Loucy (cell line): ENCODE measurements around the gene POLE4.

ENCODE experiments used
- H2AFZ ChIP-seq: fragments of 200-600 bp; sonication (generic); 2 replicates; pipeline ENCODE4 v1.6.0; 2016; ENCODE audit warnings: antibody characterized with exemption, mild to moderate bottlenecking, low read length, moderate library complexity
- H3F3A ChIP-seq: fragments of 200-600 bp; 2 replicates; pipeline ENCODE4 v1.6.0; 2016; ENCODE audit warnings: antibody characterized with exemption, low read depth, mild to moderate bottlenecking
- H3K27me3 ChIP-seq: fragments of 200-600 bp; sonication (generic); 2 replicates; pipeline ENCODE4 v1.6.1; 2014; ENCODE audit warnings: low read length, mild to moderate bottlenecking; ENCODE audit not compliant: insufficient read depth, poor library complexity, severe bottlenecking
- H3K36me3 ChIP-seq: fragments of 200-600 bp; sonication (generic); 2 replicates; pipeline ENCODE4 v1.6.1; 2016; ENCODE audit warnings: low read length; ENCODE audit not compliant: insufficient read depth
- H3K4me1 ChIP-seq: fragments of 200-600 bp; sonication (generic); 2 replicates; pipeline ENCODE4 v1.5.1; 2014; ENCODE audit warnings: low read length, mild to moderate bottlenecking; ENCODE audit not compliant: insufficient read depth, poor library complexity, severe bottlenecking
- H3K4me2 ChIP-seq: fragments of 200-600 bp; sonication (generic); 2 replicates; pipeline ENCODE4 v1.6.0; 2014; ENCODE audit warnings: antibody characterized with exemption, low read length, low read depth, mild to moderate bottlenecking; ENCODE audit not compliant: poor library complexity, severe bottlenecking
- H3K4me3 ChIP-seq: fragments of 200-600 bp; sonication (generic); 2 replicates; pipeline ENCODE4 v1.5.1; 2014; ENCODE audit warnings: low read length, mild to moderate bottlenecking, mixed read lengths; ENCODE audit not compliant: poor library complexity, severe bottlenecking
- H3K79me2 ChIP-seq: fragments of 200-600 bp; sonication (generic); 2 replicates; pipeline ENCODE4 v1.6.1; 2014; ENCODE audit warnings: low read length; ENCODE audit not compliant: insufficient read depth
- H3K9ac ChIP-seq: fragments of 200-600 bp; sonication (generic); 2 replicates; pipeline ENCODE4 v1.6.0; 2014; ENCODE audit warnings: mild to moderate bottlenecking, low read depth, low read length, moderate library complexity; ENCODE audit not compliant: poor library complexity, severe bottlenecking
- H3K9me2 ChIP-seq: fragments of 200-600 bp; sonication (generic); replicated peaks from 2 replicates; pipeline ENCODE4 v1.6.1; 2016; ENCODE audit warnings: low read depth, low read length, mixed read lengths
- H3K9me3 ChIP-seq: fragments of 200-600 bp; sonication (generic); 2 replicates; pipeline ENCODE4 v1.6.1; 2014; ENCODE audit warnings: mild to moderate bottlenecking, antibody characterized with exemption, low read length, low read depth; ENCODE audit not compliant: insufficient read depth
- H4K20me1 ChIP-seq: fragments of 200-600 bp; sonication (generic); 2 replicates; pipeline ENCODE4 v1.6.0; 2014; ENCODE audit warnings: antibody characterized with exemption, low read length, mild to moderate bottlenecking; ENCODE audit not compliant: insufficient read depth, poor library complexity, severe bottlenecking
- EZH2phosphoT487 ChIP-seq: fragments of 200-600 bp; IDR thresholded peaks from 2 replicates; pipeline ENCODE4 v1.6.1; 2018; ENCODE audit warnings: antibody characterized with exemption, mild to moderate bottlenecking, moderate library complexity, borderline replicate concordance
- TF ChIP-seq, protein P1 (sequence below): fragments of 200-600 bp; sonication (generic); conservative IDR thresholded peaks from 2 replicates; pipeline ENCODE4 v1.5.1; 2014; ENCODE audit warnings: mild to moderate bottlenecking, antibody characterized with exemption, low read length

The POLE4 gene

DNA sequence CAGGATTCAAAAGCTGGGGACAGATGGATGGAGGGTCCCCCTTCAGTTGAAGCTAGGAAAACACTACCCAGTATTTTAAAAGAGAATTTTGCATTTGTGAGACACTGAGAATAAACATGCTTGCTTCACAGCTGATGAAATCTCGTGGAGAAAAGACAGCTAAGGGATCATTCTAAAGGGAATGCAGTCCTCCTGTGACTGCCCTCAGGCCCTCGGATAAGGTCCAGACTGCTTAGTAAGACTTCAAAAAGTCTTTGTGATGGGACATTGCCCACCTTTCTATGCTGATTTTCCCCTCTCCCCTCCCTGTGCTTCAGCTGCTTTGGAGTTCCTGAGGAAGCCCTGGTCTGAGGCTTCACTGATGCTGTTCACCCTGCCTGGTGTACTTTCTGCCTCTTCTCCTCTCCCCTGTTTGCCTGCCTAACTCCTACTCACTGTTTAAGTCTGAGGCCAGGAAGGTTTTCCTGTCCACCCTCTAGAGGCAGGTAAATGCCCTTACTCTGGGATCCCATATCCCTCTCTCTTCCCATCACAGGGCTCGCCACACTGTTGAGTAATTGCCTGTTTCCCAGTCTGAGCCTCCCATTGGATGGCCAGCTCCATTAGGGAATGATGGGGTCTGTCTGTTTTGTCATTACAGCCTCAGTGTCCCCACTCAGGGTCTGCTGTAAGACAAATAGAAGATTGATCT, 26.6 kb downstream of the POLE4 start:
- H3K9me3 ChIP-seq, result no peaks in the 10 kb centered on the region
- H3K4me1 ChIP-seq, result peaks cover 14% of the 10 kb centered on the region
- no peaks in the 10 kb centered on the region for H4K20me1 ChIP-seq
- TF ChIP-seq, protein P1, sequence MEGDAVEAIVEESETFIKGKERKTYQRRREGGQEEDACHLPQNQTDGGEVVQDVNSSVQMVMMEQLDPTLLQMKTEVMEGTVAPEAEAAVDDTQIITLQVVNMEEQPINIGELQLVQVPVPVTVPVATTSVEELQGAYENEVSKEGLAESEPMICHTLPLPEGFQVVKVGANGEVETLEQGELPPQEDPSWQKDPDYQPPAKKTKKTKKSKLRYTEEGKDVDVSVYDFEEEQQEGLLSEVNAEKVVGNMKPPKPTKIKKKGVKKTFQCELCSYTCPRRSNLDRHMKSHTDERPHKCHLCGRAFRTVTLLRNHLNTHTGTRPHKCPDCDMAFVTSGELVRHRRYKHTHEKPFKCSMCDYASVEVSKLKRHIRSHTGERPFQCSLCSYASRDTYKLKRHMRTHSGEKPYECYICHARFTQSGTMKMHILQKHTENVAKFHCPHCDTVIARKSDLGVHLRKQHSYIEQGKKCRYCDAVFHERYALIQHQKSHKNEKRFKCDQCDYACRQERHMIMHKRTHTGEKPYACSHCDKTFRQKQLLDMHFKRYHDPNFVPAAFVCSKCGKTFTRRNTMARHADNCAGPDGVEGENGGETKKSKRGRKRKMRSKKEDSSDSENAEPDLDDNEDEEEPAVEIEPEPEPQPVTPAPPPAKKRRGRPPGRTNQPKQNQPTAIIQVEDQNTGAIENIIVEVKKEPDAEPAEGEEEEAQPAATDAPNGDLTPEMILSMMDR, result no peak
- H3K9ac ChIP-seq, result no peak overlapping the region
- H3K36me3 ChIP-seq, result no peaks in the 10 kb centered on the region
- H3K4me2 ChIP-seq, result peak overlapping the region; percentile 52
- no peak overlapping the region for H2AFZ ChIP-seq
- H3F3A ChIP-seq, result no peaks in the 10 kb centered on the region
- H3K9me2 ChIP-seq, result no peaks in the 10 kb centered on the region
- H3K4me3 ChIP-seq, result no peak overlapping the region
- H3K27me3 ChIP-seq, result no peaks in the 10 kb centered on the region
- no peaks in the 10 kb centered on the region for H3K79me2 ChIP-seq

DNA sequence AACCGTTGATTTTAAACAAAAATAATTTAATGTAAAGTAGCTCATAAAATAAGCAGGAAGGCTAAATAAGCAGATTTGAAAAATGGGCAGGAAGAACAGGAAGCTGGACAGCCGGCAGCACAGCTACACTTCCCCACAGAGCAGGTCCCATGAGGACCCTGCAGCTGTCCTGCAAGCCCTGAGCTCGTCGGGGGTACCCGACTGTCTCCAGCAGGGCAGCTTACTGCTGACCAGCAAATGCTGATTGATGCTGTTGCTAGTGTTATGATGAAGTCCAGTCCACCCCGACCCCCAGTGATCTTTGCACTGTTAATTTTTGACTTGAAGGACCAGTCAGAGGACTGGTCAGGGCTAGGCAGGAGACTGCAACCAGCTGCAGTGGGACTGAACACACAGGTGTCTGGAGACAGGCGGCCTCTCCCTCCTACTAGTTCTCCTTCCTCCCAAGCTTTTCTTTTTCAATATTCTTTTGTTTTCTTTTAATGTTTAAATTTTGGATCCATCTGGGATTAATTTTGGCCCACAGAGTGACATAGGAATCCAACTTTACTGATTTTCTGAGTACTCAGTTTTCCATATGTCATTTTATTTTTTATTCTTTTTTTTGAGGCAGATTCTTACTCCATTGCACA, 27.7 kb downstream of the POLE4 start:
- Histone ChIP-seq H3K4me2 (peak overlapping the region; percentile 52), H3F3A (no peaks in the 10 kb centered on the region), H3K36me3 (no peaks in the 10 kb centered on the region), H4K20me1 (no peaks in the 10 kb centered on the region), H3K79me2 (no peaks in the 10 kb centered on the region), H3K9me3 (no peaks in the 10 kb centered on the region), H3K4me1 (peaks cover 12% of the 10 kb centered on the region), H3K9me2 (no peaks in the 10 kb centered on the region), H3K4me3 (peak overlapping the region; percentile 26), H3K27me3 (no peaks in the 10 kb centered on the region), H2AFZ (no peak overlapping the region), H3K9ac (no peak overlapping the region)
- TF ChIP-seq, protein P1, result no peak
- no peak for TF ChIP-seq EZH2phosphoT487

DNA sequence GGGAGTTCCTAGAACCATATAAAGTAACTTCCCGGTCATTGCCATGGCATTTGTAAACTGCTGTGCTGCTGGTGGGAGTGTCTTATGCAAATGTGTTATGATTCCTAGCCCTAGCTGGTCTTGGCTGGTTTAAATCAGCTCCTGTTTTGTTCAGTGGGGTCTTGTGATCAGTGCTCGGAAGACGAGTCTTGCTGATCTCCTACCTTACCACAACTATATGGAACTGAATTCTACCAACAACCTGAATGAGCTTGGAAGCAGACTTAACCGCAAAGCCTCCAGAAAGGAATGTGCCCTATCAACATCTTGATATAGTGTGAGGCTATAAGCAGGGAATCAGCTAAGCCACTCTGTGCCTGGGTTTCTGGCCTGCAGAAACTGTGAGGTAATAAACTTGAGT, 33.5 kb downstream of the POLE4 start:
- Histone ChIP-seq H3K4me2 (no peak overlapping the region), H3K36me3 (no peaks in the 10 kb centered on the region), H3K9me3 (no peaks in the 10 kb centered on the region), H3F3A (no peaks in the 10 kb centered on the region), H2AFZ (no peak overlapping the region), H3K9ac (no peak overlapping the region), H3K4me1 (no peaks in the 10 kb centered on the region), H3K9me2 (no peaks in the 10 kb centered on the region), H3K79me2 (no peaks in the 10 kb centered on the region), H4K20me1 (no peaks in the 10 kb centered on the region), H3K4me3 (no peak overlapping the region), H3K27me3 (no peaks in the 10 kb centered on the region)
- no peak for TF ChIP-seq EZH2phosphoT487
- TF ChIP-seq, protein P1, result no peak
